ENCODE measurements around the gene WNT3A.

- TF ChIP-seq RARB (CRISPR knock-in tag; IDR thresholded peaks at IDR 0.05) (no peak), ISL1 (CRISPR knock-in tag; IDR thresholded peaks at IDR 0.05) (no peak), TOX (CRISPR knock-in tag; IDR thresholded peaks at IDR 0.05; ENCODE audit: borderline replicate concordance) (no peak), CSRNP3 (CRISPR knock-in tag; IDR thresholded peaks at IDR 0.05) (no peak), PPARA (CRISPR knock-in tag; IDR thresholded peaks at IDR 0.05; ENCODE audit: borderline replicate concordance) (no peak), PATZ1 (CRISPR knock-in tag; IDR thresholded peaks at IDR 0.05; ENCODE audit: borderline replicate concordance) (no peak), POU6F1 (CRISPR knock-in tag; IDR thresholded peaks at IDR 0.05; ENCODE audit: borderline replicate concordance, low read depth) (no peak), ZFP30 (CRISPR knock-in tag; IDR thresholded peaks at IDR 0.05) (no peak), ZNF565 (CRISPR knock-in tag; conservative IDR thresholded peaks at IDR 0.05; ENCODE audit: low read depth) (no peak), OSR1 (CRISPR knock-in tag; IDR thresholded peaks at IDR 0.05) (no peak), ZFP3 (CRISPR knock-in tag; IDR thresholded peaks at IDR 0.05) (no peak), TCF4 (CRISPR knock-in tag; IDR thresholded peaks at IDR 0.05; ENCODE audit: borderline replicate concordance) (no peak), CREB5 (CRISPR knock-in tag; IDR thresholded peaks at IDR 0.05; ENCODE audit: low read depth) (no peak)
Measured at GRCh38 chr1:228045405-228045804, 38.6 kb downstream of the WNT3A start.
